Activated T-cell treated with anti-CD3 and anti-CD28 coated beads, Interleukin-2, amount 50 U/mL, for 24 hours (primary cell): ENCODE data around the gene RFX2.
"Not testable (repeated sequence)": the region's sequence is repeated elsewhere in the genome, so short reads cannot be mapped to it uniquely, and the experiment has no call there.

ENCODE experiments used
- DNase-seq: peaks from one replicate; pipeline ENCODE4 v3.0.0-alpha.2; 2020
- H3K27ac Mint-ChIP-seq: 2 replicates; pipeline ENCODE4 v1.8.0; 2020; ENCODE audit warnings: mild to moderate bottlenecking, mixed read lengths
- H3K27me3 Mint-ChIP-seq: 2 replicates; pipeline ENCODE4 v1.8.0; 2020; ENCODE audit warnings: mixed read lengths
- H3K36me3 Mint-ChIP-seq: 2 replicates; pipeline ENCODE4 v1.8.0; 2020; ENCODE audit warnings: low read depth, mixed read lengths
- H3K4me1 Mint-ChIP-seq: 2 replicates; pipeline ENCODE4 v1.8.0; 2020; ENCODE audit warnings: low read depth, mixed read lengths
- H3K4me3 Mint-ChIP-seq: 2 replicates; pipeline ENCODE4 v1.8.0; 2020; ENCODE audit warnings: mild to moderate bottlenecking, moderate library complexity, mixed read lengths
- H3K9me3 Mint-ChIP-seq: 2 replicates; pipeline ENCODE4 v1.8.0; 2020; ENCODE audit warnings: mixed read lengths

RFX2 gene

DNA sequence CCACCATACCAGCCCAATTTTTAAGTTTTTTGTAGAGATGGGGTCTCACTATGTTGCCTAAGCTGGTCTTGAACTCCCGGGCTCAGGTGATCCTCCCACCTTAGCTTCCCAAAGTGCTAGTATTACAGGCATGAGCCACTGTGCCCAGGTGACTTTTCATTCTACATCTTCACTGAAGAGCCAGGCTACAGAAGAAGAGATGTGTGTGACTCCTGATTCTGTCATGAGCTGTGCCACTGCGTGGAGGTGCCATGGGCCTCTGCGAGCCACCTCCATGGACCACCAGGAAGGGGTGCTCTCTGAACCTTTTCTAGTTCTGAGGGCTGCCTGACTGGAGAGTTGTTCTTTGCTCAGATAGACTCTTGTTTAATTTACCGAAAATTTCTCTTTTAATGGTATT lies 75.8 kb downstream of the RFX2 start:
- Mint-ChIP-seq H3K36me3 (peaks cover 14% of the 10 kb centered on the region), H3K4me3 (no peak overlapping the region), H3K9me3 (no peaks in the 10 kb centered on the region), H3K27me3 (no peaks in the 10 kb centered on the region), H3K27ac (no peak overlapping the region), H3K4me1 (peaks cover 23% of the 10 kb centered on the region)
- peak; percentile 6 for DNase-seq

DNA sequence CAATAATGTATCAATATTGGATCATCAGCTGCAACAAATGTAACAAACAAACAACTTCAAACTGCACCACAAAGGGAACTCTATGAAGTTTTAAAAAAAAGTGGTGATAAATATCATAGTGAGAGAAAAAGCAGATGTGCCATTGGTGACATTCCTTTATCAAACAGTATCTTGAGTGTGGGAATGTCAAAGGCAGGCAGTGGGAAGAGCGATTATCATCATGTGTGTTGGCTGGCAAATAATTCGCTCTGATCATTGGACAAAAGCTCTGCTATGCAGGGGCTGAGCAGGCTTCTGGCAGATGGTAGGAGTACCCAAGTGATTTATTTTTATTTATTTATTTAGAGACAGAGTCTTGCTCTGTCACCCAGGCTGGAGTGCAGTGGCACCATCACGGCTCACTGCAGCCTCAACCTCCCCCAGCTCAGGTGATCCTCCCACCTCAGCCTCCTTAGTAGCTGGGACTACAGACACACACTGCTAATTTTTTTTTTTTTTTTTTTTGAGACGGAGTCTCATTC lies 76.5 kb downstream of the RFX2 start:
- Mint-ChIP-seq H3K4me3 (no peak overlapping the region), H3K9me3 (no peaks in the 10 kb centered on the region), H3K27ac (no peak overlapping the region), H3K36me3 (peaks cover 8% of the 10 kb centered on the region), H3K4me1 (peaks cover 16% of the 10 kb centered on the region), H3K27me3 (no peaks in the 10 kb centered on the region)
- DNase-seq: no peak

DNA sequence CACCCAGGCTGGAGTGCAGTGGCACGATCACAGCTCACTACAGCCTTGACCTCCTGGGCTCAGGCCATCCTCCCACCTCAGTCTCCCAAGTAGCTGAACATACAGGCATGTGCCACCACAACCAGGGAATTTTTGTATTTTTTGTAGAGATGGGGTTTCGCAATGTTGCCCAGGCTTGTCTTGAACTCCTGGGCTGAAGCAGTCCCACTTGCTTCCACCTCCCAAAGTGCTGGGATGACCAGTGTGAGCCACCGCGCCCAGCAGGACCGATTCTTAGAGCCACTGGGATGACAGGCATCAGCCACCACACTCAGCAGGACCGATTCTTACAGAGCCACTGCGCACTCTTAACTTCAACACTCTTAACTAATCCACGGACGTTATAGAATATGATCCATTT lies 77.5 kb downstream of the RFX2 start:
- no peak overlapping the region for H3K27ac Mint-ChIP-seq
- no peaks in the 10 kb centered on the region for H3K9me3 Mint-ChIP-seq
- H3K36me3 Mint-ChIP-seq: peaks cover 4% of the 10 kb centered on the region
- peaks cover 9% of the 10 kb centered on the region for H3K4me1 Mint-ChIP-seq
- DNase-seq: peak; percentile 14
- no peaks in the 10 kb centered on the region for H3K27me3 Mint-ChIP-seq
- no peak overlapping the region for H3K4me3 Mint-ChIP-seq

DNA sequence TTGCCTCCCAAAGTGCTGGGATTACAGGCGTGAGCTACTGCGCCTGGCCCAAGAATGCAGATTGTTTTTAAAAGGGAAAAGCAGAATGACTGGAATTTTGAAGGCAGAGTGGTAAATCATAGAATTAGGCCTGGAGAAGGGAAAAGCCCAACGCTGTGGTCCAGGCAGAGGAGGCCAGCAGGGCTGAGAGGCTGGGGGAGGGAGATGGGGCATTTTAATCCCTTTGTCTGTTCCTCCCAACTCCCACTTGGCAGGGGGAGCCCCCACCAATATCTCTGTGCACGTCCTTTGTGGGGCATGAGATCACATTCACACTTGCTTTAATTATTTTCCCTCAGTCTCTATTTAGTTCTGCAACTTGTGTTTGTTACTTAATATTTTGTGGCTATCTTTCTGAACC lies 77.9 kb downstream of the RFX2 start:
- H3K4me1 Mint-ChIP-seq: peaks cover 7% of the 10 kb centered on the region
- no peak overlapping the region for H3K27ac Mint-ChIP-seq
- no peaks in the 10 kb centered on the region for H3K9me3 Mint-ChIP-seq
- no peak for DNase-seq
- no peaks in the 10 kb centered on the region for H3K27me3 Mint-ChIP-seq
- H3K36me3 Mint-ChIP-seq: peaks cover 4% of the 10 kb centered on the region
- no peak overlapping the region for H3K4me3 Mint-ChIP-seq

DNA sequence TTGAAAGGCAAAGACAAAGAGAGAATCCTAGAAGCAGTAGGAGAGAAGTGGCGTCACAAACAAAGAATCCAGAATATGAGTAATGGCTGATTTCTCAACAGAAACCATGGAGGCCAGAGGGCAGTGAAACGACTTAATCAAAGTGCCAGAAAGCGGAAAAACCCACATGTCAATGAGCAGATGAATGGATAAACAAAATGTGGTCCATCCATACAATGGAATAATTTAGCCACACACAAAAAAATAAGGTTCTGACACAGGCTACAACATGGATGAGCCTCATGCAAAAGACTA lies 80.1 kb downstream of the RFX2 start:
- Mint-ChIP-seq H3K9me3 (no peaks in the 10 kb centered on the region), H3K4me1 (peaks cover 7% of the 10 kb centered on the region), H3K36me3 (no peaks in the 10 kb centered on the region), H3K27ac (no peak overlapping the region), H3K4me3 (no peak overlapping the region), H3K27me3 (no peaks in the 10 kb centered on the region)
- DNase-seq: no peak

DNA sequence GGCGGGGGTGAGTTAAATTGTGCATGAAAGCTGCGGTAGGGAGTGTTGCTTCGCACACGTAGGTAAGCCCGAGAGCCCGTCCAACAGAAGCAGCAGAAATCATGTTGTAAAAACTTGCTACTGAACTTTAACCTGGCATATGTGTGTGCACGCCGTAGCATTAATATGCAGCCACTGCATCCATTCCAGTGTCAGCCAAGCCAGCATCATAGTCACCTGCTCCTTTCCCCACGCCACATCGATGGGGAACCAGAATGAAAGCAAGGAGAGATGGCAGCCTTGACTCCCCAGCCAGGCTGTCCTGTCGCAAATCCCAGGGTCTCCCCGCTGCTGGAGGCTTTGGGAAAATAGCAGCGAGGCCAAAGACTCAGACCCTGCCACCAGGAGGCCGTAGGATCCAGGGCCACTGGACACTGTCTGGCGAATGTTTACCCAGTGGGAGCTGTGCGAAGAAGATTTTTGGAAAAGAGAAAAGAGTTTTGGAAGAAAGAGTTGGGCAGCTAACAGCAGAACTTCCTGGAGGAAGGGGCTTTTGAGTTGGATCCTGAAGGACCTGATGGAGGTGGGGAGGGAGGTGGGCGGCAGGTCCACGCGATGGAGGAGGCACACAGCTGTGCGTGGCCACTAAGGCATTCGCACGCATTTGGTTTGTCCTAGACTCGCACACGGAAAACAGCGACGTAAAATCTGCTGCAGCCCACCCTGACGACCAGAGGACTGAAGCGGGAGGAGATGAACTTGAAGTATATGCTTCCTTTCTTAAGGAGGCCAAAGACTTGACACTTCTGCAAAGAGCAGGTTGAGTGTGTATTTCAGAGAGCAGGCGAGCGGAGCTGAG lies 83.7 kb downstream of the RFX2 start:
- no peaks in the 10 kb centered on the region for H3K9me3 Mint-ChIP-seq
- H3K4me3 Mint-ChIP-seq: no peak overlapping the region
- no peaks in the 10 kb centered on the region for H3K27me3 Mint-ChIP-seq
- H3K27ac Mint-ChIP-seq: no peak overlapping the region
- no peaks in the 10 kb centered on the region for H3K36me3 Mint-ChIP-seq
- DNase-seq: no peak
- peaks cover 11% of the 10 kb centered on the region for H3K4me1 Mint-ChIP-seq

DNA sequence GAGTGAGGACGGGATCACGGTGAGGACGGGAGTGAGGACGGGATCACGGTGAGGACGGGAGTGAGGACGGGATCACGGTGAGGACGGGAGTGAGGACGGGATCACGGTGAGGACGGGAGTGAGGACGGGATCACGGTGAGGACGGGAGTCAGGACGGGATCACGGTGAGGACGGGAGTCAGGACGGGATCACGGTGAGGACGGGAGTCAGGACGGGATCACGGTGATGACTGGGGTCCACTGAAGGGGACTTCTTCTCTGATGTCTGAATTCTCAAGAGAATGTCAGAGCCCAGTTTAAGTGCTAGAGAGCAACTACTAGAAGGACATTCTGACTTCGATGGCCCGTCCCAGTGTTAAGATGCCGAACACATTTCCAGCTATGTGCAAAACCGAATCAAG lies 85.5 kb downstream of the RFX2 start:
- H3K27me3 Mint-ChIP-seq, H3K9me3 Mint-ChIP-seq, H3K36me3 Mint-ChIP-seq, H3K4me3 Mint-ChIP-seq, H3K4me1 Mint-ChIP-seq, DNase-seq, H3K27ac Mint-ChIP-seq: not testable (repeated sequence)

DNA sequence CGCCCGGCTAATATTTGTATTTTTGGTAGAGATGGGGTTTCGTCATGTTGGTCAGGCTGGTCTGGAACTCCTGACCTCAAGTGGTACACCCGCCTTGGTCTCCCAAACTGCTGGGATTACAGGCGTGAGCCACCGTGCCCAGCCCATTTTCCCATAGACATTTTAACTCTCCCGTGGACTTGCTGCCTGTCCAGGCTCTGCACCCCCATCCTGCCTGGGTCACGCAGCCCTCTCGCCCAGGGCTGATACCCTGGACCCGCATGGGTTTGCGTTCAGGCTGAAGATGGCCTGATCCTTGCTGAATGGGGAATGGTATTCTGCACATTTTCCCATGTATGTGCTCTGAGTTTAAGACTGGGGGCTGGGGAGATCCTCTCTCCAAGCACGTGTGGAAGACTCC lies 86.4 kb downstream of the RFX2 start:
- Mint-ChIP-seq H3K4me3 (no peak overlapping the region), H3K27me3 (no peaks in the 10 kb centered on the region), H3K36me3 (no peaks in the 10 kb centered on the region), H3K27ac (no peak overlapping the region), H3K9me3 (no peaks in the 10 kb centered on the region), H3K4me1 (peaks cover 4% of the 10 kb centered on the region)
- no peak for DNase-seq

DNA sequence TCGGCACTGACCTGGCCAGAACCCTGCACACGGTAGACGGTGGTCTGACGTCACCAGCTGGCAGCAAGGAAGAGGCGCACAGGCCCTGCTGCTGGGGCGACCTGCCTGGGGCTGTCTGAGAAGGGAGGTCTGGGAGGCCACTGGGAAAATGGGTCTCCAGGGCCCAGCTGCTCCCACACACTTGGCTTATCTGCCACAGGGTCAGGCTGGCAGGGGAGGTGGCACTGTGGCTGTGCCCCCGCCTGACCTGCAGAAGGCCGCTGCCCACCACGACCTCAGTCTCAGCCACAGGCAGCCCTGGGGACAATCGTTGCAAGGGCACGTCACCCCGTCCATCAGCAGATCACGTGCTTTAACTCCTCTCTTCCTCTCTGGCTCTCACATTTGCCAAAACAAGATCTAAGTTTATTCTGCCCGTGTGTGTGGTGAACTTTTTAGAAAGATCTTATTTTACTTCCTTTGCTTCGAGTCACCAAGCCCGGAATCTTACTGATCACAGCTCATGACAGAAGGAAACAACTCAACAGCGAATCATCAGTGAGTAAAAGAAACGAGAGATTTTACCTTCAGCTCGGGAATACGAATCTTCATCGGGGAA lies 87.1 kb downstream of the RFX2 start:
- H3K36me3 Mint-ChIP-seq: no peaks in the 10 kb centered on the region
- no peak overlapping the region for H3K27ac Mint-ChIP-seq
- peaks cover 4% of the 10 kb centered on the region for H3K4me1 Mint-ChIP-seq
- DNase-seq: no peak
- H3K27me3 Mint-ChIP-seq: no peaks in the 10 kb centered on the region
- H3K4me3 Mint-ChIP-seq: no peak overlapping the region
- H3K9me3 Mint-ChIP-seq: no peaks in the 10 kb centered on the region

DNA sequence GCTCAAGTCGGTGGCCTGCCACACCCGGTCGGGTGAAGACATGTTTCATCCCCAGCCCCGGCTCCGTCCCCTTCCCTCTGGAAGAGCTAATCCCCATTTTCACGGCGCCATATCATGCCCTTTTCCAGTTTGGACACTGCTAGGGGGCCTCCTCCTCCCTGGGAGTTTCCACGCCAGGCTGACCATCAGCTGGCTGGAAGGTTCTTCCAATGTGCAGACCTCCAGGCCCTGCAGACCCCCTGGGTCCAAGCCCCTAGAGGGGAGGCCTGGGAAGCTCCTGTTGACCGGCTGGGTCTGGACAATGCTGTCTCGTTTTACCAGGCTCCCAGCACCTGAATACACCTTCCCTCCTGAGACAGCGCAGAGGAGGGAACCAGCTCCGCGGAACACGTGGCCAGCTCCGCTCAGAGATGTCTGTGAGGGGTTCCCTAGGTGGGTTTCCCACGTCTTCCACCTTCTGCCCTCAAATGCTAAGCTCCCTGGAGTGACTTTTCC lies 87.7 kb downstream of the RFX2 start:
- H3K27me3 Mint-ChIP-seq: no peaks in the 10 kb centered on the region
- DNase-seq: no peak
- no peak overlapping the region for H3K27ac Mint-ChIP-seq
- H3K4me1 Mint-ChIP-seq: peaks cover 4% of the 10 kb centered on the region
- H3K4me3 Mint-ChIP-seq: no peak overlapping the region
- no peaks in the 10 kb centered on the region for H3K36me3 Mint-ChIP-seq
- H3K9me3 Mint-ChIP-seq: no peaks in the 10 kb centered on the region

DNA sequence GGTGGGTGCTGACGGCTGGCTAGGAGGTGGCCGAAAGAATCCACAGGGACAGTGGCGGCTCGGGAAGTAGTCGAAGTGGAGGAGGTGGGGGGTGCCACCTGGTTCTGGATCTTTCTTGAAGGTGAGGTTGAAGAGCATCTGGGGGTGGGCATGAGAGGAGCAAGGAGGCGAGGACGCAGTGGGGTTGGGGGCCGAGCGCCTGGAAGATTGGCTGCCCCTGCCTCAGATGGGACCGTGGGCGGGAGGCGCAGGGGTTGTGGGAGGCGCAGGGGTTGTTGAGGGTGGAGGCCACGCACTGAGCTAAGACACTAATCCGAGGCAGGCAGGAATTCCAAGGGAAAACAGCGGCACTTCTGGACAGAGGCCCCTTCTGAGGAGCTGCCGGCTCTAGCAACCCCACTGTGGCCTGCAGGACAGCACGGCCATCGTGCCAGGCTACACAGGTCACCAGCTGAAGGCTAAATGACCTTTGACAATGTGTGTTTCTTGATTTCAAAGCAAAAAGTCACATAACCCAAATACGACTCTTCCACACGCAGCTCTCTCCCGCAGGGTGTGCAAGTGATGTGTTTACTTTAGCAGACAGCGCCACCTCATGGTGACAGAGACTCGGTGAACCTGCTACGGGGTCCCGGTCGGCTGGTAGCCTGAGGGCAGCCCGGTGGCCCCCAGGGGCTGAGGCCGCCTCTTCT lies 88.3 kb downstream of the RFX2 start:
- Mint-ChIP-seq H3K4me1 (peaks cover 4% of the 10 kb centered on the region), H3K4me3 (no peak overlapping the region), H3K27me3 (no peaks in the 10 kb centered on the region), H3K9me3 (no peaks in the 10 kb centered on the region), H3K36me3 (no peaks in the 10 kb centered on the region), H3K27ac (no peak overlapping the region)
- peak; percentile 75 for DNase-seq

DNA sequence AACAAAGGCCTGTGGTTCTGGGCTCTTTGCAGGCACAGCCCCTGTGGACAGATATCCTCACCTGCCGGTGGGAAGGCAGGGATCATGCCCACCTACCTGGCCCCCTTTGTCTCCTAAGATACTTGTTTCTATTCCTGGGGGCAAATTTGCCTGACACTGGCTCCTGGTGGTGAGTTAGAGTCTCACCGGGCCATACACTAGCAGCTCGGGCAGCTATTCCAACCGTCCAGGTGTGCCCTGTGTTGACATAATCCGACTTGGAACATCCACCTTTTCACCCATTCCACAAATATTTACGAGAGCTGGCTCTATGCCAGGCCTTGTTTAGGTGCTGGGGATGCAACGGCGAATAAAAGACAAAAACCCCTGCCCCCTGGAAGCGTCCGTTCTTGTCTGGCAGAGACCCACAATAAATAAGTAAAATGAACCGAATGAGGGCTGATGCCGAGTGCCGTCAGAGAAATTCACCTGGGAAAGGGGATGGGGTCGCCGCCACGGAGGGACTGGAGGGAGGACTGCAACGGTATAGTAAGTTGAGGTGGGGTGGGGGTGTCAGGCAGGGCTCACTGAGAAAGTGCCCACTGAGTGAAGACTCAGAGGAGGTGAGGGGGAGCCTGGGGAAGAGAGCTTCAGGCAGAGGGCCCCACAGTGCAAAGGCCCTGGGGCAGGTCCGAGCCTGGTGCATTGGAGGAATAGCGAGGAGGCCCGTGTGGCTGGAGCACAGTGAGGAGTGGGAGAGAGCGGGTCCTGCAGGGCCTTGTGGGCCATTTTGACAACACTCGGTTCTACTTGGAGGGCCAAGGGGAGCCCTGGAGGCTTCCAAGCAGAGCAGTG lies 89.1 kb downstream of the RFX2 start:
- no peaks in the 10 kb centered on the region for H3K36me3 Mint-ChIP-seq
- peaks cover 4% of the 10 kb centered on the region for H3K4me1 Mint-ChIP-seq
- H3K27ac Mint-ChIP-seq: no peak overlapping the region
- no peaks in the 10 kb centered on the region for H3K9me3 Mint-ChIP-seq
- no peaks in the 10 kb centered on the region for H3K27me3 Mint-ChIP-seq
- no peak overlapping the region for H3K4me3 Mint-ChIP-seq
- no peak for DNase-seq

DNA sequence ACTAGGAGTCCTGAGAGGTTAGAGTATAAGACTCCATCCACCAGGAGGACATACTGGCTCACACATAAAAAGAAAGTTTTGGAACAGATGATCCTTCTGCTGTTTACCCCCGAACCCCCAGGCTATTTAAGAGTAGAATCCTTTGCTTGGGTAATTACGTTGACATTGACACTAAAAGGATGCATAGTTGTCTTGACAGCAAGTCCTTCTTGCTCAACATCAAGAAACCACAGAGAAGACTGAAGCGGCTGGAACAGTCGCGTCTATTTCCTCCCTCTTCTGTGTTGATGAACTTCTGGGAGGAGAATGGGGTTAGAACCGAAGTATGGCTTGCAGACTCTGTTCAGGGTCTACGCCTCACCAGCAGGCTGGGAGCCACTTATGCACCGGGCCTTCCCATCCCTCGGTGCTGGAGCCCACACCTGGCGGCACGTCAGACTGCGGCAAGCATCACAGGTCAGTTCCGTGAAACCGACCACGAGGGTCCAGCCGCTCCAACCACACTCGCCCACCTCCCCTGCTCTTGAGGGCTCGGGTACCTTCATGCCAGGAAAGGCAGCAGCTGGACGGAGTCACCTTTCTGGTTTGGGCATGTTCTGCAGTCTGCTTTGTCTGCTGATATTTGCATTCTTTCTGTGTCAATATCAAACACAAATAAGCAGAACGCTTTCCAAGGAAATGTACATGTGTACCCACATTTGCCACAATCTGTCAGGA lies 90.0 kb downstream of the RFX2 start:
- no peaks in the 10 kb centered on the region for H3K27me3 Mint-ChIP-seq
- H3K27ac Mint-ChIP-seq: no peak overlapping the region
- no peak overlapping the region for H3K4me3 Mint-ChIP-seq
- peaks cover 4% of the 10 kb centered on the region for H3K4me1 Mint-ChIP-seq
- no peaks in the 10 kb centered on the region for H3K36me3 Mint-ChIP-seq
- DNase-seq: no peak
- no peaks in the 10 kb centered on the region for H3K9me3 Mint-ChIP-seq

DNA sequence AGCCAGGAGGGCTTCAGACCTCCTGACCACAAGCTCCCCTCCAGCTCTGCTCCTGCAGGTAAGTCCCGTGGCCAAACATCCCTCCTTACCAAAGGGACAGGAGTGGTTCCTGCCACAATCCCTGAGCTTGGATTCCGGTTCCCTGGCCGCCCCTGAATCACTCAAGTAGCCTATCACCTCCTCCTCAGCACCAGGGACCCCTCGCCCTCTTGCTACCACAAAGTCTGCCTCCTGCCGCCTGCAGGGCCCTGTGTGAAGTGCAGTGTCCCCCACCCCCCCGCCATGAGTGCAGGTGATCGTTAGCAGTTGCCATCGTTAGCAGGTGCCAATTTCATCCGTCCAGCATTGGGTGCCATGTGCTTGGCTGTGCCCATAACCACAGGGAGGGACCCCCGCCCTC lies 91.5 kb downstream of the RFX2 start:
- Mint-ChIP-seq H3K9me3 (no peaks in the 10 kb centered on the region), H3K36me3 (no peaks in the 10 kb centered on the region), H3K4me3 (no peak overlapping the region), H3K27me3 (no peaks in the 10 kb centered on the region), H3K4me1 (peaks cover 4% of the 10 kb centered on the region), H3K27ac (no peak overlapping the region)
- no peak for DNase-seq
